HUES48 (cell line): ENCODE measurements around the gene CYP27B1.

Experiments used
- H3K27ac ChIP-seq: one replicate; pipeline ENCODE4 v1.7.0; 2013; ENCODE audit warnings: low read depth, low read length, inconsistent platforms
- H3K27me3 ChIP-seq: 2 replicates; pipeline ENCODE4 v1.6.1; 2013; ENCODE audit warnings: mild to moderate bottlenecking, low read length; ENCODE audit not compliant: control insufficient read depth, insufficient read depth
- H3K36me3 ChIP-seq: 2 replicates; pipeline ENCODE4 v1.6.1; 2013; ENCODE audit warnings: low read length; ENCODE audit not compliant: control insufficient read depth, insufficient read depth
- H3K4me1 ChIP-seq: 2 replicates; pipeline ENCODE4 v1.6.1; 2013; ENCODE audit warnings: mild to moderate bottlenecking, low read length; ENCODE audit not compliant: control insufficient read depth, insufficient read depth
- H3K4me3 ChIP-seq: 2 replicates; pipeline ENCODE4 v1.5.1; 2013; ENCODE audit warnings: mild to moderate bottlenecking, low read depth, low read length
- H3K9ac ChIP-seq: 2 replicates; pipeline ENCODE4 v1.6.1; 2013; ENCODE audit warnings: mild to moderate bottlenecking, low read depth, low read length, moderate library complexity
- H3K9me3 ChIP-seq: 2 replicates; pipeline ENCODE4 v1.6.1; 2013; ENCODE audit warnings: low read length; ENCODE audit not compliant: control insufficient read depth, insufficient read depth

Gene CYP27B1

DNA sequence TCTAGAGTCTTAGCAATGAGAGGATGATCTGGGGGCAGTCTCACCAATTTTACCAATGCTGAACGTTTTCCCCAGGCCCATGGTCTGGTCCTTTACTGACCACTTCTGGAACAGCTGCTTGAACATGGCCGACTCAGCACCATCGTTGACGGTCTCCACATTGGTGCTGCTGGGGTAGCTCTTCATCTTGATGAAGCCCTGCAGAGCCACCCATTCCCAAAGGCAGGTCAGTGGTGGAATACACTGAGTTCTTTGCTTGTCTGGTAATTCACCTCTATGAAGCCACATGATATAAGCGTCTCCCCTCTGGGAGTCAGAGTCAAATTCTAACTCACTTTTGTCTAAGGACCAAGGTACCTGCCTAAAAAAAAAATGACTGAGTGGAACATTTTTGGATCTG, 41.5 kb upstream of the CYP27B1 start:
- Histone ChIP-seq H3K9ac (no peak overlapping the region), H3K27me3 (no peaks in the 10 kb centered on the region), H3K9me3 (no peaks in the 10 kb centered on the region), H3K4me3 (no peak overlapping the region), H3K27ac (no peak overlapping the region), H3K4me1 (peaks cover 3% of the 10 kb centered on the region; the same call in 1 of the 2 replicates), H3K36me3 (0 out of 2 replicates have a peak, but pooled peaks cover 5% of the 10 kb centered on the region)

GRCh38 chr12:57807285-57807684, 40.4 kb upstream of the CYP27B1 start:
- H3K9me3 ChIP-seq, result no peaks in the 10 kb centered on the region
- H3K4me1 ChIP-seq, result peaks cover 3% of the 10 kb centered on the region; the same call in 1 of the 2 replicates
- no peak overlapping the region for H3K27ac ChIP-seq
- H3K9ac ChIP-seq, result no peak overlapping the region
- H3K36me3 ChIP-seq, result peaks cover 5% of the 10 kb centered on the region; the same call in 1 of the 2 replicates
- H3K4me3 ChIP-seq, result no peak overlapping the region
- H3K27me3 ChIP-seq, result no peaks in the 10 kb centered on the region

DNA sequence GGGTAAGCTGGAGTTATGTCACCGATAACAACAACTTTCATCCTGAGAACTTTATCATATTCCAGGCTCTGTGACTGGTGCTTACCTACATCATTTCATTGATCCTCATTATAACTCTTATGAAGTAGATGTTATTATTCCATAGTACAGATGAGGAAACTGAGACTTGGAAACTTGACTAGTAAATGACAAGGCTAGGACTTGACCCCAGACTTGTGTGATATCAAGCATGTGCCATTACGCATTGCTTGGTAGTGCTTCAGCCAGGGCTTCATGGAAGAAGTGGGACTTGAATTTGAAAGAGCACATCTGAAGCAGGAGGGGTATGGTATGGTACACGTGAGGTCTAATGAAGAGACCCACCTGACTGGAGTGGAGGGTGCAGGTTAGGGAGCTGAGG, 39.8 kb upstream of the CYP27B1 start:
- H3K9me3 ChIP-seq, result no peaks in the 10 kb centered on the region
- no peaks in the 10 kb centered on the region for H3K27me3 ChIP-seq
- no peak overlapping the region for H3K27ac ChIP-seq
- H3K4me3 ChIP-seq, result no peak overlapping the region
- peaks cover 5% of the 10 kb centered on the region; the same call in 1 of the 2 replicates for H3K36me3 ChIP-seq
- peaks cover 3% of the 10 kb centered on the region; the same call in 1 of the 2 replicates for H3K4me1 ChIP-seq
- H3K9ac ChIP-seq, result no peak overlapping the region

GRCh38 chr12:57803319-57803893, 36.5 kb upstream of the CYP27B1 start:
- H3K27me3 ChIP-seq, result no peaks in the 10 kb centered on the region
- peaks cover 3% of the 10 kb centered on the region; the same call in 1 of the 2 replicates for H3K4me1 ChIP-seq
- H3K36me3 ChIP-seq, result peaks cover 9% of the 10 kb centered on the region; the same call in 1 of the 2 replicates
- H3K9me3 ChIP-seq, result no peaks in the 10 kb centered on the region
- H3K27ac ChIP-seq, result peak overlapping the region; percentile 26
- H3K4me3 ChIP-seq, result no peak overlapping the region
- H3K9ac ChIP-seq, result no peak overlapping the region

DNA sequence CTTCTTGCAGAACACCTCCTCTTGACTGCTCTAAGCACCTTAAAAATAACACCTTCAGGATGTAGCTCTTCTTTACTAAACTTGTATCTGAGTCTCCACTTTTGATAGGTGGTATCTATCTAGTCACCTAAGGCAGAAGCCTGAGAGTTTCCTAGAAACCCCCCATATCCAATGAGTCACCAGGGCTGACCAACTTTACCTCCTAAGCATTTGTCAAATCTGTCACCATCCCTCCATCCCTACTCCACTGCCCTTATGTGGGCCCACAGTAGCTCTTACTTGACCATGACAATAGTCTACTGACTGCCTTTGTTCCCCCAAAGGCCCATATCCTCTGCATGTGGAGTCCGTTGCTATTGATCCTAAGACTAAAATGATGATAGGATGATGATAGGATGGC, 35.7 kb upstream of the CYP27B1 start:
- H3K9ac ChIP-seq, result no peak overlapping the region
- H3K4me1 ChIP-seq, result peaks cover 3% of the 10 kb centered on the region; the same call in 1 of the 2 replicates
- no peak overlapping the region for H3K4me3 ChIP-seq
- peaks cover 10% of the 10 kb centered on the region for H3K36me3 ChIP-seq
- H3K27ac ChIP-seq, result no peak overlapping the region
- no peaks in the 10 kb centered on the region for H3K27me3 ChIP-seq
- H3K9me3 ChIP-seq, result no peaks in the 10 kb centered on the region

GRCh38 chr12:57800965-57801364, 34.1 kb upstream of the CYP27B1 start:
- H3K9ac ChIP-seq, result no peak overlapping the region
- H3K4me1 ChIP-seq, result peaks cover 3% of the 10 kb centered on the region; the same call in 1 of the 2 replicates
- H3K36me3 ChIP-seq, result peaks cover 25% of the 10 kb centered on the region
- no peaks in the 10 kb centered on the region for H3K27me3 ChIP-seq
- H3K9me3 ChIP-seq, result no peaks in the 10 kb centered on the region
- no peak overlapping the region for H3K27ac ChIP-seq
- no peak overlapping the region for H3K4me3 ChIP-seq

GRCh38 chr12:57797933-57798332, 31.1 kb upstream of the CYP27B1 start:
- Histone ChIP-seq H3K4me3 (no peak overlapping the region), H3K9ac (no peak overlapping the region), H3K36me3 (peaks cover 47% of the 10 kb centered on the region), H3K27ac (no peak overlapping the region), H3K27me3 (no peaks in the 10 kb centered on the region), H3K9me3 (no peaks in the 10 kb centered on the region), H3K4me1 (no peaks in the 10 kb centered on the region)

DNA sequence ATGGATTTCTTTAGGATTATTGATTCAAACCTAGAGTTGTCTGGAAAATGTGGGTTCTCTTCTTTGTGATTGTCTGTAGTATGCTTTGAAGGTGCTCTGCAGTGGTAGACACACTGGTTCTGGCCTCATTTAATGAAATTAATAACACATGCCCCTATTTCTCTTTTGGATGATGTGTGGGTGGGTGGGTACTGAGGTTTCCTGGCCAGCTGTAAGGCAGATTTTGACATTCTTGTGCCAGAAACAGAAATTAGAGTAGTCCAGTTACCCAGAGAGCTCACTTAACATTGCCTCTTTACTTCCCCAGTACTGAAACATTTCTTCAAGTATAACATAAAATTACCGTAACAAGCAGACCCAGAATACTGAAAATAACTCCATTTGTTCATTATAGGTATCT, 30.1 kb upstream of the CYP27B1 start:
- no peaks in the 10 kb centered on the region for H3K27me3 ChIP-seq
- H3K4me3 ChIP-seq, result no peak overlapping the region
- no peak overlapping the region for H3K9ac ChIP-seq
- H3K9me3 ChIP-seq, result no peaks in the 10 kb centered on the region
- H3K36me3 ChIP-seq, result peaks cover 57% of the 10 kb centered on the region
- H3K4me1 ChIP-seq, result no peaks in the 10 kb centered on the region
- no peak overlapping the region for H3K27ac ChIP-seq

- no peak overlapping the region for H3K9ac ChIP-seq
- no peaks in the 10 kb centered on the region for H3K4me1 ChIP-seq
- no peaks in the 10 kb centered on the region for H3K9me3 ChIP-seq
- H3K36me3 ChIP-seq, result peaks cover 62% of the 10 kb centered on the region
- H3K27me3 ChIP-seq, result no peaks in the 10 kb centered on the region
- no peak overlapping the region for H3K27ac ChIP-seq
- H3K4me3 ChIP-seq, result no peak overlapping the region
These were observed 28.5 kb upstream of the CYP27B1 start for GRCh38 chr12:57795354-57795753.

DNA sequence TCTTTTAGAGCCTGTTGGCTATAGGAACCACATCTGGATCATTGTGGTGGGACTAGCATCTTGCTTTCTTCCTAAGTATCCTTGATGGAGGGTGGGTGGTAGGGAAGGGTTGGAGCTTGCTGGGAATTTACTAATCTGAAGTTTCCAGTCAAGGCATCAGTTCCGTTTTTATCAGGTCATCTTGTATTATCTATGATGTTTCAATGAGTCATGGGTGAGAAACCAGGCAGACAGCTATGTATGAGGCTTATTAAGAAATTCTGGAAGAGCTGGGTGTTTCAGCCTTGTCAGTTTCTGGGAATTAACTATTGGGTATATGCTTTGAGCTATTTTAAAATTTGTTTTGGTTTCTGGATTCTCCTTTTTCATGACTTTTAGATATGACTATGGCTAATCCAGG, 27.0 kb upstream of the CYP27B1 start:
- Histone ChIP-seq H3K4me1 (no peaks in the 10 kb centered on the region), H3K4me3 (no peak overlapping the region), H3K9me3 (no peaks in the 10 kb centered on the region), H3K27ac (no peak overlapping the region), H3K9ac (no peak overlapping the region), H3K36me3 (peaks cover 75% of the 10 kb centered on the region), H3K27me3 (no peaks in the 10 kb centered on the region)

DNA sequence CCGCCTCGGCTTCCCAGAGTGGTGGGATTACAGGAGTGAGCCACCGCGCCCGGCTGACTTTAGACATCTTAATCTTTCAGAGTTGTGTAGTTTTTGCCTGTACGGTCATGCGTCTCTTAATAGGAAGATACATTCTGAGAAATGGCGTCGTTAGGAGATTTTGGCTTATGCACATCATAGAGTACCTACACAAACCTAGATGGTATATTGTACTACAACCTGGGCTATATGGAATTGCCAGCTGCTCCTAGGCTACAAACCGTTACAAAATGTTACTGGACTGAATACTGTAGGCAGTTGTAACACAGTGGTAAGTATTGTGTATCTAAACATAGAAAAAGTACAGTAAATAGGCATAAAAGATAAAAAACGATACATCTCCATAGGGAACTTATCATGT, 17.0 kb upstream of the CYP27B1 start:
- H3K4me3 ChIP-seq, result no peak overlapping the region
- H3K27me3 ChIP-seq, result no peaks in the 10 kb centered on the region
- peaks cover 45% of the 10 kb centered on the region for H3K36me3 ChIP-seq
- no peak overlapping the region for H3K27ac ChIP-seq
- H3K4me1 ChIP-seq, result no peaks in the 10 kb centered on the region
- no peaks in the 10 kb centered on the region for H3K9me3 ChIP-seq
- no peak overlapping the region for H3K9ac ChIP-seq
